Cerebellar cortex (tissue), 1 donor: Measurements from ENCODE around the gene NRCAM.

ENCODE experiments used
- DNase-seq: peaks from one replicate; pipeline ENCODE4 v3.0.0-alpha.2; 2015; ENCODE audit warnings: low spot score

NRCAM gene

GRCh38 chr7:108197371-108198091, 258.7 kb downstream of the NRCAM start:
- DNase-seq = no peak

GRCh38 chr7:108196004-108196403, 260.2 kb downstream of the NRCAM start:
- DNase-seq = no peak

GRCh38 chr7:108193594-108194498, 262.4 kb downstream of the NRCAM start:
- no peak for DNase-seq

DNA sequence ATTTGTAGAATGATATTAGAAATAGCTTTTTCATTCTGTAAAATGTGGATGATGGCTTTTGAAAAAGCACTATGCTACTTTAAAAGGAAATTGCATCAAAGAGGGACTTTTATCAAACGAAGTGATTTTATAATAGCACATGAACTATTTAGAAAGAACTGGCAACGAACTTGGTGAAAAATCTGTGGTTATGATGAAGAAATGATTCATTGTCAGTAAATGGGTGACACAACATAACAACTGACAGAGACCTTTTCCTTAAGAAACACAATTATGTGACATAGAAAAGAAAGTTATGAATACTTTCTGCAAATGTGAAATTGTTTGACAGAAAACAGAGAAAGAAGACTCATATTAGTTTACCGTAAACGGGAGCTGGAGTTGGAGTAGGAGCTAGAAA, 265.3 kb downstream of the NRCAM start:
- no peak for DNase-seq

- DNase-seq = no peak
These were observed 266.4 kb downstream of the NRCAM start for GRCh38 chr7:108189733-108190388.

- DNase-seq = no peak
These were observed 267.5 kb downstream of the NRCAM start for GRCh38 chr7:108188724-108189123.

- DNase-seq = peak; percentile 78
These were observed 274.9 kb downstream of the NRCAM start for GRCh38 chr7:108181073-108181985.

DNA sequence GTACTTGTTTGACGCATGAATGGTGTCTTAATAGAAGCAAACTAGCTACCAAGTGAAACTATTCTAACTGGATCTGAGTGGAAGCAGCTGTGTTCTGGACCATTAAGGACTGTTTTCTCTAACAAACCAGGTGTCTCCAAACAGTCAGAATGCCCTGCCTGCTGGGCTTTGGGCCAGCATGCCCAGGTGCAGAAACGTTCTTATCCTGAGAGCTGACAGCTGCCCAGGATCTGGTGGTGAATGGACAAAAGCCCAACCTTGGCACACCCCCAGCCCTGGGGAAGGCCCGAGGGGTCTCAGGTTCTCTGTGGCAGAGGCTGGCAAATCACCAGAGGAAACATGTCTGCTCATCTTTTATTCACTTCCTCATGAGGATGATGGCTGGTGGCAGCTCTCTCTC, 277.8 kb downstream of the NRCAM start:
- no peak for DNase-seq

DNA sequence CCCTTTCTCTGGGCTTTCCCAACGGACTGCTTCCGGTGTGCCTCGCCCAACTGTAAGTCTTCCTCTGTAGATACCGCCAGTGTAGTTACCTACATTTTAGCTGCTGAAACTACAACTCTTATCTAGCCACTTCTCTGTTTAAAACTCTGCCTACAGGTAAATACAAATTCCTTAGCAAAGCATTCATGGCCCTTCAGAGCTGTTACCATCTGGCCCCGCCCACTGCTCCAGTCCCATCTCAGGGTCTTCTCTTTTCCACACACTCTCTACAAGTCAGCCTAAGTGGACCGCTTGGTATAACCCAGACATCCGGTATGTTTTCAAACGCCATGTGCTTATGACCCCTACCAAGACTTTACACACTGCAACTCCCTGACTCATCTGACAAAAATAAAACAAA, 285.1 kb downstream of the NRCAM start:
- no peak for DNase-seq

- no peak for DNase-seq
These were observed 286.0 kb downstream of the NRCAM start for GRCh38 chr7:108170251-108170650.

DNA sequence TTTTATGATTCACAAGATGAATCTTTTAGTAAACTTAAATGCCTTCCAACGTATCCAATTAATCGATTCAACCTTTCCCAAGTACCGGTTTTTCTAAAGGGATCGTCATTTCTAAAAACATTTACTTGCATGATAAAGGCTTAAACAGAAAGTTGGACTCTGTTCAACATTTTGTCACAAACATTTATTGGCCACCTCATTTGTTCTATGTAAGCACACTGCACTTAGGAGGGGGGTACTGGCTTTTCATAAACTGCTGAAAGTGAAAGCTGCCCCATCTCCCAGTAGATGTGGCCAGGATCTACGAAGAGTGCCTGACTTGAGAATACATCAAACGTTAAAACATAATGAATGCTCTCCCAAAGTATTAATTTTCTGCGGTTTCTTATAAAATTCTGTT, 288.8 kb downstream of the NRCAM start:
- no peak for DNase-seq

DNA sequence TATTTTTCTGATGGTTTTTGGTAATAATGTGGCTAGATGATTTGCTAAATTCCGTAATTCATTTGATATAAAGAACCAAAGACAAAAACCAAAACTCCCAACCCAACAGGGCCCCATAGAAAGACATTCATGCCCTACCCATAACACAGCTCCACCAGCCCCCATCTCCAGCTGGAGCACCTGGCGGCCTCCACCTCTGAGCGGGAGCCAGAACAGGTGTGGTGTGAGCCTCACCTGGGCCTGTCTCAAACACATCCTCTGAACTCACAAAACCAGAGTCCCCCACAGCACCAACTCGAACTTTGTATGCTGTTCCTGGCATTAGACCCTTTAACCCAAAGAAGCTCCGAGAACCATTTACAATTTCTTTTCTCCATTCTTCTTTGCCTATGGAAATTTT, 289.5 kb downstream of the NRCAM start:
- DNase-seq = no peak

DNA sequence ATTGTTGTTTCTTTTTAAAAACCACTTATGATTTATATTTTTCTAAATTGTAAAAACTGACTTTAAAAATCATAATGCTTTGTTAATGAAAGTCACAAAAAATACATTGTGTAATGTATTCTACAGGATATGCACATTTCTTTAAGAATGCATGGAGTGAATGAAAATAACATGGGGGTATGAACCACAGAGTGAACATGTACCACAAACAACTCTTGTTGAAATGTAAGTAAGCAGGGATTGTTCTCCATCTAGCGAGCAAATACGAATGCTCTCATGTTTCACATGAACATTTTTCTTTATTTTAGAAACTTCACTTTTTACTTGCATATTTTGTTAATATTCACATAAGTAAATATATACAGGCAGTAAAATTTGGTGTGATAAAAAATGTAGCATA, 290.5 kb downstream of the NRCAM start:
- no peak for DNase-seq

DNA sequence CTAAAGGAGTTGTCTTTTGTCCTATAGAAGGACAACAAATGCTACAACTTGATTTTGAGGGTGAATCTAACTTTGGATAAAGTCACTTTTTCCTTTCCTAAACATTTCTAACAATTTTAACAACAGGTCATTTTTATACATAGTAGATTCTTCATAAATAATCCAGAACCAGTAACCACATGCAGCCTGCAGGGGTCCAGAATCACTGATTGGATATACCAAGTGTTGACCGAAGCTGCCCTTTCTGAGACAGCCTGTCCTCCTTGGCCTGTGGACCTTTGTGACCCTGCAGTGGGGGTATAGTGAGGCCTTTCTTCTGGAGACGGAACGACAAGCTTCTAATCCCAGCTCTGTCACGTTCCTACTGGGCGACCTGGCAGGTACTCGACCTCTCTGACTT, 291.3 kb downstream of the NRCAM start:
- no peak for DNase-seq

DNA sequence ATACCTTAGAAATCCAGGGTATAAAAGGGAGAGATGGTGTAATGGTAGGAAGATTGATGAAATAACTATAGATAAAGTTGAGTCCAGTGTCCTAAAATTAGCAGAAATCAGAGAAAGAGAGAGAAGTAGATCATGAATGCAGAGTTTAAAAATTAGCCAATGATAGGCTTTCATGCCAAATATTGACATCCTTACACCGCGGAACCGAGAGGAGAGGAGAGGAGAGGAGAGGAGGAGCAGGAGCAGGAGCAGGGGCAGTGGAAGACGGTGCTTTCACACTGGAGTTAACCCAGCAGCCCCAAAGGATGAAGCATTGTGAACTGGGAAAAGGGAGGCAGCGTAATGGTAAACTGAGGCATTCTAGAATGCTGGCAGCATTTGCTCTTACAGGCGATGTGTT, 291.9 kb downstream of the NRCAM start:
- DNase-seq = no peak

- no peak for DNase-seq
These were observed 297.5 kb downstream of the NRCAM start for GRCh38 chr7:108158776-108159175.

DNA sequence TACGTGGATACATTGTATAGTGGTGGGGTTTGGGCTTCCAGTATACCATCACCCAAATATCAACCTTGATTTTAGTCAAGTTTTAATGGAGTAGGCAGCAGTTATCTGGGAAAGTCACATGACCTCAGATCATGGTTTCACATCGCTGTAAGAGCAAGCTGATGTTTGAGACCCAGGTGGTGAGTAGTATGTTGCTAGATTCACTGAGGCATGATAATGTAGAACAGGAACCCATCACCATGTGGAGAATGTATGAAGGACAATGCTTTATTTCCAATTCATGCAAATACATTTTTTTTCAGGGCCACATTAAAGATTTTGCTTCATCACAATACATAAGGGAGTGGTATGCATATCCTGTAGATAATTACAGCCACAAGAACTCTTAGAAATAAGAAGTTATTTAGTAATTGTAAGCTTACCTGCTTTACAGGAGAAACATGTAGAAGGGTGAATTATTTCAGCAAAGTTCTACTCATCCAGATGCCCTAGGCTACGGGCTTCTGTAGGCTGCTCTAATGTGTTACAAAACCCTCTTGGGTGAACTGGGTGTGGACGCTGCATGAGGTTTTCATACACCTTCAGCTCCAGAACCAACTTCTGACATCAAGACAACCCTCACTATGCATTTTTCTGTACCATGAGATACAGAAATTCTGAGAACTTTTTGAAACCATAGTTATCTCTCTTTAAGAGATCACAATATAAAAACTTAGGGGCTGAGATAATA, 298.5 kb downstream of the NRCAM start:
- no peak for DNase-seq

DNA sequence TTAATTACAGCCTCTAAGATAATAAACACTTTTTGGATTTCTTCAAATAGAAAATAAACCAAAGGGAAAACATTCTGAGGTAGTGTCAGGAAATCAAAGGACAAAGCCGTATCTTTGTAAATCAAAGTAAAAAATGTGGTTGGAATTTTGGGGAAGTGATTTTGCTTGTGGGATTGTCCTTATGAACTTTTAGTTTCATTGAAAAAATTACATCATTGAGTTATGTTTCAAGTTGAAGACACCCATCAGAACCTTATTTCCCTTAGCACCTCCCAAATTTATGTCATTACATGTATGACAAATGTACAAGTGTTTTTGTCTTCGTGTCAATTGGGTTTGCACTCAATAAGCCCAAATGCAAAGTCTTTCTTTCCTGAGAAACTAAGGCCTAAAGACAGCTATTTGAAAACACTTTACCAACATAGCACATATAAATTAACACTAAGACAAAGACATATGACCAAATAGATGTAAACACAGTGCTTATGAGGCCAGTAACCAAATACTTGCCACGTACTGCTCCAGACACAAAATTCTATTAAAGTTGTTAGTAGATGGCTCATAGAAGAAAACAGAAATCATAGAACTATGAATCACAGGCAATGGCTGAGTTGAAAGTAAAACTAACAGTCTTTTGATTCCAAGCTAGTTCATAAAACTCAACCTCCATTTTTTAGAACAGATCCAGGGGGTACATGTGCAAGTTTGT, 299.2 kb downstream of the NRCAM start:
- no peak for DNase-seq

DNA sequence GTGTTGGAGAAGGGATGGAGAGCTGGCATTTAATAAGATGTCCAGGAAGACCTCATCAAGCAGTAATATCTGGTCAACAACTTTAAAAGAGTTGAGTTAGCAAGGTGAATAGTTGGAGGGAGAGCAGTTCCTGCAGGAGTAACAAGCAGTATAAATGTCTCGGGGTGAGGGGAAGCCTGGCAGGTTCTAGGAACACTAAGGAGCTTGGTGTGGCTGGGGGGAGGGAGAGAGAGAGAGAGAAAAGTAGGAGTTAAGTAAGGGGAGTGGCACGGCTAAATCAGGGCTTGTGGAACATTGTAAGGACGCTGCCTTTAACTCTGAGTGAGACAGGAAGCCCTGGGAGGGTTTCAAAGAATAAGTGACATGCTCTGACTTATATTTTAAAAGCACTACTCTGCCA, 304.0 kb downstream of the NRCAM start:
- no peak for DNase-seq

- no peak for DNase-seq
These were observed 306.3 kb downstream of the NRCAM start for GRCh38 chr7:108149908-108150307.
